Thyroid gland (tissue), 4 donors: ENCODE results near the gene VSX1. TPM values are rescaled to one million over a fixed set of nuclear protein-coding genes. Genes with fewer than 3 reads are reported as not detected.

Experiments used
- DNase-seq, 2 donors: peaks; one replicate each; pipeline ENCODE4 v3.0.0-alpha.2; 2019
- H3K27ac ChIP-seq, 3 donors: fragments of 200-600 bp; sonication (generic); 1 replicate in 2 of 3; 2 replicates in 1 of 3; pipeline ENCODE4 v1.5.1; 2016 to 2019; ENCODE audit warnings: mild to moderate bottlenecking in 1 of 3, moderate library complexity in 1 of 3
- H3K27me3 ChIP-seq: fragments of 200-600 bp; sonication (generic); one replicate; pipeline ENCODE4 v1.5.1; 2019
- H3K36me3 ChIP-seq, 2 donors: fragments of 200-600 bp; sonication (generic); one replicate each; pipeline ENCODE4 v1.5.1; 2016 to 2019
- H3K4me1 ChIP-seq, 2 donors: fragments of 200-600 bp; sonication (generic); one replicate each; pipeline ENCODE4 v1.5.1; 2017 to 2019
- H3K4me3 ChIP-seq, 3 donors: fragments of 200-600 bp; sonication (generic); replicated peaks in 1 of 3; 1 replicate in 2 of 3; 2 replicates in 1 of 3; pipeline ENCODE4 v1.5.1; 2016; ENCODE audit warnings: mild to moderate bottlenecking in 1 of 3
- H3K9me3 ChIP-seq: fragments of 200-600 bp; sonication (generic); one replicate; pipeline ENCODE4 v1.5.1; 2017
- CTCF ChIP-seq, 6 experiments: fragments of 200-600 bp in 3 of 6; fragments of 450-650 bp in 3 of 6; sonication (generic) in 3 of 6; IDR thresholded peaks; one replicate each; pipeline ENCODE4 v1.5.1; 2016 to 2019; ENCODE audit warnings: antibody characterized with exemption in 6 of 6, mild to moderate bottlenecking in 2 of 6, inconsistent platforms in 1 of 6, moderate library complexity in 1 of 6
- POLR2A ChIP-seq, 2 donors: fragments of 450-650 bp; IDR thresholded peaks; one replicate each; pipeline ENCODE4 v1.6.1; 2017; ENCODE audit warnings: antibody characterized with exemption in 2 of 2, mild to moderate bottlenecking in 2 of 2, moderate library complexity in 1 of 2
- WGBS, 2 donors: methylation state at CpG; one replicate each; pipeline ENCODE4 v1.1.5; 2017; 5-methylcytosine and 5-hydroxymethylcytosine counted together
- intact Hi-C: fragments of 100-400 bp; cut with DNase I; formaldehyde crosslinking; loops from one replicate; pipeline ENCODE4 v1.15.1; 2023
- total RNA-seq, 4 donors: library from RNA; depleted of rRNA; stranded (reverse); fragments of >200 nt; gene quantifications; one replicate each; pipeline ENCODE4 v1.2.3, GENCODE V29; 2016

Gene VSX1
- total RNA-seq, 4 donors from 2014 or later, result not detected

DNA sequence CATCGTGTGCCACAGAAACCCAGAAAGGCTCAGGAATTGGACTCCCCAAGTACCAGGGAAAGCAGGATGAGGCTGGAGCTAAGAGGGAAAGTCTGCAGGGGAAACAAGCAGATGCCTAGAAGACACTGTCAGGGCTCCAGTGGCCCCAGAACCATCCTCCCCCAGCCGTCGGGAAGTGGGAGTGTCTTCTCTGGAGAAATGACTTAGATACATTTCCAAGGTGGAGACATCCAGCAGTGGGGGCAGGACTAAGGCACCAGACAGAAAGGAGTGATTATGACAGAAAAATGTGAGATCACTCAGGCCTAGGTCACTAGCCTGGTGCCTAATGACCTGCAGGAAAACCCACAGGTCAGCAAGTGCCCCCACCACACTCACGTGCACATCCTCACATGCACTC is 36.0 kb upstream of the VSX1 start:
- H3K4me3 ChIP-seq, result no peak overlapping the region
- H3K27me3 ChIP-seq, result no peaks in the 10 kb centered on the region
- peaks cover 11 to 25% of the 10 kb centered on the region in 2 donors for H3K4me1 ChIP-seq
- no peak for TF ChIP-seq POLR2A (IDR thresholded peaks at IDR 0.05)
- TF ChIP-seq CTCF (IDR thresholded peaks at IDR 0.05), result no peak
- H3K9me3 ChIP-seq, result no peaks in the 10 kb centered on the region
- DNase-seq, result no peak
- H3K27ac ChIP-seq, result no peak overlapping the region
- 44 to 51% methylated on average over 4 of the region's 4 CpGs for WGBS, 2 donors
- intact Hi-C loops, result no loop called here
- no peaks in the 10 kb centered on the region for H3K36me3 ChIP-seq

DNA sequence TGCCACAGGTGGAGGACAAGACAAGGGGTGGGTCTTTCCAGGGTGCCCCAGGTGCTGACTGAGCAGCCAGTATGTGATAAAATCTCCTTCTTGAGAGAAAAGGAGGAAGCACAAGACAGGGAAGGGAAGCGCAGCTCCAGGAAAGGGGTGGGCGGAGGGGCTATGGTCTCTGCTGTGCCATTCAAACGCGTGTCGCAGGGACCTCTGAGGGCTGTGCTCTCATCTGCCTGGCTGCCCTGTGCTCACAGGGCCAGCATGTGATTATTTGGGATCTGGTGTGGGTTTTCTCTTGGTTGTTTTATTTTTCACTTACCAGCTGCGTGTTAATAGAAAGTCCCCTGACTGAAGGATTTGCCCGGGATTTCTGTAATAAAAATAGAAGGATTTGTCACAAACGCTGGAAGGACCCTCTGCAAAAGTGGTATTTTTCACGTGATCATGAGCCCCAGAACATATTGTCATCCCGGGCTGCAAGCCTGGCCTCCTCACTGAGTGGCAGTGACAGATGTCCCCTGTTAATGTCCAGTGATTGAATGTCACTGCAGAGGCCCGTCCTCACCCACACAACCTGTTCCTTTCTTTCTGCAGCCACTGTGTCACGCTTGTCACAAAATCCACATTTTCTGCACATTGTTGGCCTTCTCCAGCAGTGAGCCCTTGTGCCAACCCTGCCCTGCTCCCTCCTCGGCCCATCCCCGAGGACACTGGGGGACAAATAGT is 35.0 kb upstream of the VSX1 start:
- Histone ChIP-seq H3K9me3 (no peaks in the 10 kb centered on the region), H3K4me3 (no peak overlapping the region), H3K36me3 (no peaks in the 10 kb centered on the region), H3K27me3 (no peaks in the 10 kb centered on the region), H3K27ac (peak overlapping the region in 1 of 3 donors; percentile 52), H3K4me1 (peaks cover 11 to 25% of the 10 kb centered on the region in 2 donors)
- TF ChIP-seq POLR2A (IDR thresholded peaks at IDR 0.05), result no peak
- TF ChIP-seq CTCF (IDR thresholded peaks at IDR 0.05), result no peak
- intact Hi-C loops, result no loop called here
- DNase-seq, result no peak
- whole genome bisulfite sequencing, 2 donors, result 67 to 80% methylated on average over 14 of the region's 14 CpGs

DNA sequence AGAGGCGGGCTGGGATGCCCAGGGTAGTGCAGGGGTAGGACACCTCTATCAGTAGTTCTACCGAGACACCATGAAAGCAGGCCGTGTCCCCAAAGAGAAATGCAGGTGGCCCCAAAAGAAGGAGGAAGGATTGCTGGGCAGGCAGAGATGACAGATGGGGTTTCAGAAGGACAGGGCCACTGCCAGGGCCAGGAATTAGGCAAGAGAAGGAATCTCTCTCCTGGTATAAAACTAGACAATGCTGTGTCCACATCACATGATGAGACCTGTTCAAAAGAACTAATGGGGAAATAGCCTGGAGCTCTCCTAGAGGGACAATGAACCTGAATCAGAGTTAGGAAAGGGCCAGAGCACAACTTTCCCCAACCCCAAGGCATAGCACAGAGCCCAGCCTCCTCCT is 21.6 kb upstream of the VSX1 start:
- no peaks in the 10 kb centered on the region for H3K27me3 ChIP-seq
- no peak overlapping the region for H3K4me3 ChIP-seq
- H3K9me3 ChIP-seq, result no peaks in the 10 kb centered on the region
- no peak for TF ChIP-seq CTCF (IDR thresholded peaks at IDR 0.05)
- TF ChIP-seq POLR2A (IDR thresholded peaks at IDR 0.05), result no peak
- no peaks in the 10 kb centered on the region for H3K36me3 ChIP-seq
- intact Hi-C loops, result no loop called here
- no peak for DNase-seq
- H3K4me1 ChIP-seq, result no peaks in the 10 kb centered on the region
- no peak overlapping the region for H3K27ac ChIP-seq
- WGBS, 2 donors, result 96 to 97% methylated on average over 3 of the region's 3 CpGs

GRCh38 chr20:25100914-25101313 is 19.0 kb upstream of the VSX1 start:
- Histone ChIP-seq H3K27ac (no peak overlapping the region), H3K27me3 (no peaks in the 10 kb centered on the region), H3K4me1 (no peaks in the 10 kb centered on the region), H3K36me3 (no peaks in the 10 kb centered on the region), H3K4me3 (no peak overlapping the region), H3K9me3 (no peaks in the 10 kb centered on the region)
- intact Hi-C loops, result no loop called here
- no peak for DNase-seq
- TF ChIP-seq CTCF (IDR thresholded peaks at IDR 0.05) (no peak), POLR2A (IDR thresholded peaks at IDR 0.05) (no peak)
- WGBS, 2 donors, result 64 to 77% methylated on average over 3 of the region's 3 CpGs

DNA sequence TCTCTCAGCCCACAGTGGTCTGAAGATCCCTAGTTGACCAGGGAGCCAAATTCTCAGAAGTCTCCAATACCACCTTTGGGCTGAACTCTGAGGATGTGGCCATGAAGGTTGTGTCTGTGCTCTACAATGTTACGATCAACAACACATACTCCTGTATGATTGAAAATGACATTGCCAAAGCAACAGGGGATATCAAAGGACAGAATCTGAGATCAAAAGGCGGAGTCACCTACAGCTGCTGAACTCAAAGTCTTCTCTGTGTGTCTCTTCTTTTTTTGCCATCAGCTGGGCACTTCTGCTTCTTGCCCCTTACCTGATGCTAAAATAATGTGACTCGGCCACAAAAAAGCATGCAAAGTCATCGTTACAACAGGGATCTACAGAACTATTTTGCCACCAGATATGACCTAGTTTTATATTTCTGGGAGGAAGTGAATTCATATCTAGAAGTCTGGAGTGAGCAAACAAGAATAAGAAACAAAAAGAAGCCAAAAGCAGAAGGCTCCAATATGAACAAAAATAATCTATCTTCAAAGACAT is 17.7 kb upstream of the VSX1 start:
- intact Hi-C loops, result no loop called here
- 84 to 85% methylated on average over 4 of the region's 4 CpGs for WGBS, 2 donors
- no peaks in the 10 kb centered on the region for H3K27me3 ChIP-seq
- DNase-seq, result no peak
- H3K4me1 ChIP-seq, result no peaks in the 10 kb centered on the region
- no peaks in the 10 kb centered on the region for H3K36me3 ChIP-seq
- H3K9me3 ChIP-seq, result no peaks in the 10 kb centered on the region
- no peak for TF ChIP-seq CTCF (IDR thresholded peaks at IDR 0.05)
- TF ChIP-seq POLR2A (IDR thresholded peaks at IDR 0.05), result no peak
- H3K27ac ChIP-seq, result no peak overlapping the region
- H3K4me3 ChIP-seq, result no peak overlapping the region
